AG04450 (cell line): Measurements from ENCODE around the gene SALL2. TPM values are rescaled to one million over a fixed set of nuclear protein-coding genes. Genes with fewer than 3 reads are reported as not detected.
A peak's percentile ranks its signal among the peaks of the same experiment; 100 is the strongest.
"Not testable (repeated sequence)": the region's sequence is repeated elsewhere in the genome, so short reads cannot be mapped to it uniquely, and the experiment has no call there.

ENCODE experiments used
- CTCF ChIA-PET: fragments of 300-600, 350-600 bp; formaldehyde crosslinking; extraction: SDS; loops from one replicate; lab custom pipeline; 2022; ENCODE audit warnings: antibody characterized with exemption, inconsistent platforms; lab: Charles Lee
- POLR2A ChIA-PET: fragments of 350-600 bp; formaldehyde crosslinking; extraction: SDS; loops from one replicate; lab custom pipeline; 2021; ENCODE audit warnings: antibody characterized with exemption, inconsistent platforms; lab: Yijun Ruan, JAX
- DNase-seq: peaks from one replicate; pipeline ENCODE4 v3.0.0-alpha.2; 2011; ENCODE audit warnings: low read depth, low spot score
- H3K27ac ChIP-seq: one replicate; pipeline ENCODE4 v1.5.1; 2012; ENCODE audit warnings: low read depth, low read length, control low read depth
- H3K27me3 ChIP-seq: one replicate; pipeline ENCODE4 v1.6.0; 2012; ENCODE audit warnings: low read length; ENCODE audit not compliant: control insufficient read depth, insufficient read depth
- H3K4me3 ChIP-seq: 2 replicates; pipeline ENCODE4 v1.5.1; 2011; ENCODE audit warnings: mild to moderate bottlenecking, low read depth, low read length, control low read depth
- H3K9me3 ChIP-seq: 2 replicates; pipeline ENCODE4 v1.5.1; 2012; ENCODE audit warnings: low read length; ENCODE audit not compliant: control insufficient read depth, insufficient read depth
- polyA plus RNA-seq: library from polyadenylated mRNA; depleted of rRNA; stranded (reverse); fragments of >200 nt; gene quantifications from 2 replicates; pipeline ENCODE4 v1.2.3, GENCODE V29; 2011
- TF ChIP-seq, protein P1 (sequence below): IDR thresholded peaks from 2 replicates; pipeline ENCODE4 v1.5.1; 2011; ENCODE audit warnings: low read depth, low read length, control low read depth, inconsistent platforms

The SALL2 gene
- polyA plus RNA-seq, 1 experiment = 15.0 TPM

DNA sequence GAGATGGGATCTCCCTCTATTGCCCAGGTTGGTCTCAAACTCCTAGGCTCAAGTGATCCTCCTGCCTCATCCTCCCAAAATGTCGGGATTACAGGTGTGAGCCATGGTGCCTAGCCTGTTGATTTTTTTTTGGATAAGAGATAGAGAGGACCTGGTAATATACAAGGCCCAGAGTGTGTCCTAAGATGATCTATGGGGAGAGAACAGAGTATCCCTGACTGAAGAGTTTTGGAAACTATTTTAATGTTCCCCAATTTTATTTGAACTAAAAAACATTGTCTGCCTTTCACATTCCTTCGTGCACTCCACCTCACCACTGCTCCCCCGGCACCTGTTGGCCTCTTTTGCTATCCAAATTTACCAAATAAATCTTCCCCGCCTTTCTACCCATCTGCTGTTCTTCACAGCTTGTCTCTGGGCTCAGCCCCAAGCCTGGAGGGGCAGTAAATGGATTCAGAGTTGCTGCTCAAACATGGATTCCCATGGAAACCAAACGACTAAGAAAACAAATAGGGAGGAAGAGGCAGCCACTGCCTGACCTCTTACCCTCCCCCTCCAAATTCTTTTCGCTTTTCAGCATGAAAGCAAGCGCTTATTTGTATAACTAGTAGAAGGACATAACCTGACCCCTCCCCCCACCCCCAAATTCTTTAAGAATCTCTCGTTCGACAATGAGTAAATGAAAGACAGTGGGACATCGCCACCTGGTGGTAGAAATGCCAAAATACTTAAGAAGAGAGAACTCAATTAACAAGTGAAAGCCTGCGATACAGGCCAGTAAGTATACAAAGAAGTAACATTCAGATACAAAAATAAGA is 31.1 kb upstream of the SALL2 start:
- ChIA-PET POLR2A (interaction anchor here (0.9 kb wide), 1 partner anchor 58 kb away, joined by 3 read pairs; no protein-coding TSS in a partner anchor), CTCF (interaction anchor here (0.5 to 2.0 kb wide), 21 partner anchors 10 to 454 kb away, joined by 3 to 38 read pairs (median 3); partner anchors contain the start of genes CHD8, METTL3, RAB2B and SALL2)
- H3K27me3 ChIP-seq = no peaks in the 10 kb centered on the region
- no peak overlapping the region for H3K27ac ChIP-seq
- H3K9me3 ChIP-seq = no peaks in the 10 kb centered on the region
- TF ChIP-seq, protein P1, sequence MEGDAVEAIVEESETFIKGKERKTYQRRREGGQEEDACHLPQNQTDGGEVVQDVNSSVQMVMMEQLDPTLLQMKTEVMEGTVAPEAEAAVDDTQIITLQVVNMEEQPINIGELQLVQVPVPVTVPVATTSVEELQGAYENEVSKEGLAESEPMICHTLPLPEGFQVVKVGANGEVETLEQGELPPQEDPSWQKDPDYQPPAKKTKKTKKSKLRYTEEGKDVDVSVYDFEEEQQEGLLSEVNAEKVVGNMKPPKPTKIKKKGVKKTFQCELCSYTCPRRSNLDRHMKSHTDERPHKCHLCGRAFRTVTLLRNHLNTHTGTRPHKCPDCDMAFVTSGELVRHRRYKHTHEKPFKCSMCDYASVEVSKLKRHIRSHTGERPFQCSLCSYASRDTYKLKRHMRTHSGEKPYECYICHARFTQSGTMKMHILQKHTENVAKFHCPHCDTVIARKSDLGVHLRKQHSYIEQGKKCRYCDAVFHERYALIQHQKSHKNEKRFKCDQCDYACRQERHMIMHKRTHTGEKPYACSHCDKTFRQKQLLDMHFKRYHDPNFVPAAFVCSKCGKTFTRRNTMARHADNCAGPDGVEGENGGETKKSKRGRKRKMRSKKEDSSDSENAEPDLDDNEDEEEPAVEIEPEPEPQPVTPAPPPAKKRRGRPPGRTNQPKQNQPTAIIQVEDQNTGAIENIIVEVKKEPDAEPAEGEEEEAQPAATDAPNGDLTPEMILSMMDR = peak; percentile 70
- DNase-seq = peak; percentile 76
- H3K4me3 ChIP-seq = peak overlapping the region; percentile 49

DNA sequence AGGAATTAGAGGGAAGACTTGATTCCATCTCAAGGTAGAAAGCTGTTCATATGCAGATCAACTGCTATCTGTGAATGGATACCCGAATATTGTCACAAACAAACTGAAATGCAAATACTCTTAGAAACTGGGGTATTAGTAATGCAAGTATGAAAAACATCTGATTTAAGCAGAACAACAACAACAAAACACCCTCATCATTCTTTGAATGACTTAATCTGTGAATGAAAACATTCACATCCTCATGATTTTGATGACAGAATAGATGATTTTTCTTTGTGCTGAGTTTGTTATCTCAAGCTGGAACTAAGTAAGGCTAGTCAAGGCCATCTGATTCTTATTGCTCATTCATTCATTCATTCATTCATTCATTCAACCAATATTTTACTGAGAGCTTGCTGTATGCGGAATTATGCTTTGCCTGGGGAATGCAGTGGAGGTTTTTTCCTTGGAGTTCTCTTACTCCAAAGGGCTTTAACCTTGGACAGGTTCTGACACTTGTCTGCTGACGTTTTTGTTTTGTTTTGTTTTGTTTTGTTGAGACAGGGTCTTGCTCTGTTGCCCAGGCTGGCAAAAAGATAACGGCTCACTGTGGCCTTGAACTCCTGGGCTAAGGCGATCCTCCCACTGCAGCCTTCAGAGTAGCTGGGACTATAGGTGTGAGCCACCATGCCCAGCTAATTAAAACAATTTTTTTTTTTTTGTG is 30.4 kb upstream of the SALL2 start:
- CTCF ChIA-PET = interaction anchor here (0.5 to 2.0 kb wide), 24 partner anchors 10 to 453 kb away, joined by 3 to 38 read pairs (median 4); partner anchors contain the start of genes CHD8, METTL3, RAB2B and SALL2
- POLR2A ChIA-PET = interaction anchor here (0.9 kb wide), 1 partner anchor 58 kb away, joined by 3 read pairs; no protein-coding TSS in a partner anchor
- no peak for DNase-seq
- H3K27me3 ChIP-seq = no peaks in the 10 kb centered on the region
- no peaks in the 10 kb centered on the region for H3K9me3 ChIP-seq
- TF ChIP-seq, protein P1 = no peak
- no peak overlapping the region for H3K4me3 ChIP-seq
- H3K27ac ChIP-seq = no peak overlapping the region

DNA sequence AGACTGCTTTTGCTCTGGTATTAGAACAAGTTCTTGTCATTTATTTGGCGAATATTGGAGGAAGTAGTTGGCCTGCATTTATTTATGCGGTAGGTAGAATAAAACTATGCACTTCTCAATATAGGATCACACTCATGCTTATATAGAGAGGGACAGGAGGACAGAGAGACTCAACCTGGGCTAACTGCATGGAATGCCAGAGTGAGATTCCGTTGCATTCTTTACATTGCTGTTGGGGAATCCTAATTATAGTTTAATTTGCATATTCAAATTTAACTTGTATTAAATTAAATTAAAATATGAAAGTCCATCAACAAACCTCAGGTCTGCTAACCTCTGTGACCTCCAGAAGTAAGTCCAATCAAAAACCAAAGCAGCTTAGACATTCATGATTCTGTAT is 27.1 kb upstream of the SALL2 start:
- no peak overlapping the region for H3K27ac ChIP-seq
- ChIA-PET CTCF (no interaction called here), POLR2A (no interaction called here)
- H3K9me3 ChIP-seq = no peaks in the 10 kb centered on the region
- no peak overlapping the region for H3K4me3 ChIP-seq
- no peaks in the 10 kb centered on the region for H3K27me3 ChIP-seq
- DNase-seq = no peak
- TF ChIP-seq, protein P1 = no peak

DNA sequence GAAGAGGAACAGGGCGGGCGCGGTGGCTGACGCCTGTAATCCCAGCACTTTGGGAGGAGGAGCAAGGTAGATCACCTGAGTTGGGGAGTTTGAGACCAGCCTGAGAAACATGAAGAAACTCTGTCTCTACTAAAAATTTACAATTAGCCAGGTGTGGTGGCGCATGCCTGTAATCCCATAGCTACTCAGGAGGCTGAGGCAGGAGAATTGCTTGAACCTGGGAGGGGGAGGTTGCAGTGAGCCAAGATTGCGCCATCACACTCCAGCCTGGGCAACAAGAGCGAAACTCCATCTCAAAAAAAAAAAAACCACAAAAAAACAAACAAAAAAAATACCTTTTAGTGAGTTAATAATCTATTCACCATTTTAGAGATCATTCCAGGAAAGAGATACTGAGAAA is 18.4 kb upstream of the SALL2 start:
- H3K9me3 ChIP-seq, POLR2A ChIA-PET, DNase-seq, H3K27me3 ChIP-seq, H3K27ac ChIP-seq, H3K4me3 ChIP-seq: not testable (repeated sequence)
- CTCF ChIA-PET = interaction anchor here (0.6 kb wide), 1 partner anchor 68 kb away, joined by 4 read pairs; the partner anchor contains the start of genes RAB2B and TOX4

DNA sequence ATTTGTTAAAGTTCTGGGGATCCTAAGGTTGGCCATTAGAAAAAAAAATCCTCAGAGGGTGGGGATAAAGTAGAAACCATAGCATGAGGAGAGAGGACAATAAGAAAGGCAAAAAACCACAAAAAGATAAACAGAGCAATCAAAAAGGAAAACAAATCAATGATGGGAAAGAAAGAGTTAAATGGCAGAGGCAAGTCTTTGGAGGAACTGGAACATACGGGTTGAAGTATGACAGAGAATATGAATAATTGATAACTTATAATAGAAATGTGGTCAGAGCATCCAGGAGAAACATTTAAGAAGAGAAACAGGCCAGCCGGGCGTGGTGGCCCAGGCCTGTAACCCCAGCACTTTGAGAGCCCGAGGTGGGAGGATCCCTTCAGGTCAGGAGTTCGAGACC is 17.8 kb upstream of the SALL2 start:
- Histone ChIP-seq H3K27me3 (peaks cover 10% of the 10 kb centered on the region), H3K9me3 (no peaks in the 10 kb centered on the region), H3K4me3 (no peak overlapping the region), H3K27ac (no peak overlapping the region)
- POLR2A ChIA-PET = no interaction called here
- DNase-seq = no peak
- CTCF ChIA-PET = no interaction called here
- TF ChIP-seq, protein P1 = no peak
